GM12878 (cell line): Measurements from ENCODE around the gene FXYD4. TPM values are rescaled to one million over a fixed set of nuclear protein-coding genes. Genes with fewer than 3 reads are reported as not detected.
A peak's percentile ranks its signal among the peaks of the same experiment; 100 is the strongest.

Experiments used
- BCLAF1 ChIP-seq: fragments of 450-650 bp; IDR thresholded peaks from 2 replicates; pipeline ENCODE4 v1.6.1; 2017; ENCODE audit warnings: antibody characterized with exemption, mild to moderate bottlenecking, moderate library complexity
- BHLHE40 ChIP-seq, 2 experiments: fragments of 450-650 bp in 1 of 2; IDR thresholded peaks; 2 replicates each; pipeline ENCODE4 v1.6.1; 2011 to 2017; ENCODE audit warnings: low read depth in 2 of 2, borderline replicate concordance in 1 of 2, improper control_type of control experiment in 1 of 2, low read length in 1 of 2, mild to moderate bottlenecking in 1 of 2
- CBX3 ChIP-seq: fragments of 200-600 bp; sonication (generic); IDR thresholded peaks from 2 replicates; pipeline ENCODE4 v1.6.1; 2016; ENCODE audit warnings: low read depth, borderline replicate concordance
- CREB1 ChIP-seq: IDR thresholded peaks from 2 replicates; pipeline ENCODE4 v1.6.1; 2012; ENCODE audit warnings: low read depth, mild to moderate bottlenecking, inconsistent platforms
- CTCF ChIP-seq, 3 experiments: IDR thresholded peaks in 2 of 3; conservative IDR thresholded peaks in 1 of 3; 2 replicates each; pipeline ENCODE4 v1.5.1; 2011; ENCODE audit warnings: low read depth in 3 of 3, low read length in 3 of 3, mild to moderate bottlenecking in 3 of 3, control low read depth in 2 of 3, moderate library complexity in 2 of 3, inconsistent platforms in 1 of 3, mixed read lengths in 1 of 3; ENCODE audit not compliant: control insufficient read depth in 2 of 3, insufficient read depth in 1 of 3; ENCODE audit errors: extremely low read depth in 1 of 3
- E4F1 ChIP-seq: fragments of 450-650 bp; IDR thresholded peaks from 2 replicates; pipeline ENCODE4 v1.6.1; 2018; ENCODE audit warnings: borderline replicate concordance, mild to moderate bottlenecking; ENCODE audit not compliant: partially characterized antibody
- EED ChIP-seq: sonication (generic); IDR thresholded peaks from 2 replicates; pipeline ENCODE4 v1.6.1; 2016; ENCODE audit warnings: antibody characterized with exemption, low read depth
- HDAC6 ChIP-seq: fragments of 200-600 bp; sonication (generic); IDR thresholded peaks from one replicate; pipeline ENCODE4 v1.8.0; 2017; ENCODE audit warnings: antibody characterized with exemption; ENCODE audit not compliant: unreplicated experiment
- IKZF2 ChIP-seq, 2 experiments: fragments of 450-650 bp; IDR thresholded peaks; 2 replicates each; pipeline ENCODE4 v1.6.1; 2017; ENCODE audit warnings: mild to moderate bottlenecking in 2 of 2, moderate library complexity in 2 of 2
- MXI1 ChIP-seq: fragments of 150-350 bp; IDR thresholded peaks from 2 replicates; pipeline ENCODE4 v1.6.1; 2011; ENCODE audit warnings: low read depth, mild to moderate bottlenecking, inconsistent platforms, low read length, improper control_type of control experiment
- PAX8 ChIP-seq: fragments of 450-650 bp; IDR thresholded peaks from 2 replicates; pipeline ENCODE4 v1.6.1; 2017; ENCODE audit warnings: mild to moderate bottlenecking, moderate library complexity
- POLR2A ChIP-seq: IDR thresholded peaks from 2 replicates; pipeline ENCODE4 v1.6.1; 2011; ENCODE audit warnings: low read depth, mild to moderate bottlenecking, low read length
- POLR2AphosphoS2 ChIP-seq: IDR thresholded peaks from 2 replicates; pipeline ENCODE4 v1.6.1; 2011; ENCODE audit warnings: low read depth, mild to moderate bottlenecking, low read length, improper control_type of control experiment, moderate library complexity
- POLR2AphosphoS5 ChIP-seq: IDR thresholded peaks from 2 replicates; pipeline ENCODE4 v1.6.1; 2011; ENCODE audit warnings: mild to moderate bottlenecking, low read length, inconsistent platforms
- POU2F2 ChIP-seq: IDR thresholded peaks from 3 replicates; pipeline ENCODE4 v1.6.1; 2011; ENCODE audit warnings: low read depth, mild to moderate bottlenecking, low read length, borderline replicate concordance
- RAD51 ChIP-seq: fragments of 450-650 bp; IDR thresholded peaks from 2 replicates; pipeline ENCODE4 v1.6.1; 2016; ENCODE audit warnings: moderate library complexity, mild to moderate bottlenecking, inconsistent platforms
- RUNX3 ChIP-seq: IDR thresholded peaks from 2 replicates; pipeline ENCODE4 v1.6.1; 2012; ENCODE audit warnings: low read length, inconsistent platforms
- SP1 ChIP-seq: IDR thresholded peaks from one replicate; pipeline ENCODE4 v1.6.1; 2011; ENCODE audit warnings: low read depth, low read length
- TARDBP ChIP-seq: IDR thresholded peaks from 2 replicates; pipeline ENCODE4 v1.6.1; 2016; ENCODE audit warnings: borderline replicate concordance
- USF1 ChIP-seq: IDR thresholded peaks from 2 replicates; pipeline ENCODE4 v1.6.1; 2011; ENCODE audit warnings: borderline replicate concordance, low read depth, mild to moderate bottlenecking, moderate library complexity, mixed read lengths, low read length; ENCODE audit not compliant: insufficient read depth; ENCODE audit errors: extremely low read length
- ZNF384 ChIP-seq: IDR thresholded peaks from 2 replicates; pipeline ENCODE4 v1.6.1; 2012; ENCODE audit warnings: low read depth, mild to moderate bottlenecking, low read length, improper control_type of control experiment, borderline replicate concordance
- polyA plus RNA-seq, 11 experiments: library from polyadenylated mRNA; depleted of rRNA in 4 of 11; unstranded in 6 of 11; stranded (reverse) in 5 of 11; fragments of >200 nt; fragmentation: Nextera tagmentation in 4 of 11; fragmentation: Illumina TruSeq in 1 of 11; extraction: Ambion mirVana in 4 of 11; extraction: Trizol in 1 of 11; gene quantifications; 1 replicate in 1 of 11; 2 replicates in 10 of 11; pipeline versions ENCODE4 v1.2.1 to v1.2.3, GENCODE V29; 2011 to 2016; ENCODE audit warnings: inconsistent platforms in 2 of 11, missing spikeins in 2 of 11, low read depth in 1 of 11
- total RNA-seq, 4 experiments: library from RNA; depleted of rRNA in 3 of 4; stranded (reverse); fragments of >200 nt in 3 of 4; fragmentation: Illumina TruSeq in 1 of 4; extraction: Trizol in 1 of 4; gene quantifications; 2 replicates each; pipeline versions ENCODE4 v1.2.1 to v1.2.3, GENCODE V29; 2013 to 2021

Gene FXYD4
- total and polyA plus RNA-seq, 10 of the 15 experiments (the other 5 are each of a cell fraction or from before 2014, with no cell fraction given): not detected

DNA sequence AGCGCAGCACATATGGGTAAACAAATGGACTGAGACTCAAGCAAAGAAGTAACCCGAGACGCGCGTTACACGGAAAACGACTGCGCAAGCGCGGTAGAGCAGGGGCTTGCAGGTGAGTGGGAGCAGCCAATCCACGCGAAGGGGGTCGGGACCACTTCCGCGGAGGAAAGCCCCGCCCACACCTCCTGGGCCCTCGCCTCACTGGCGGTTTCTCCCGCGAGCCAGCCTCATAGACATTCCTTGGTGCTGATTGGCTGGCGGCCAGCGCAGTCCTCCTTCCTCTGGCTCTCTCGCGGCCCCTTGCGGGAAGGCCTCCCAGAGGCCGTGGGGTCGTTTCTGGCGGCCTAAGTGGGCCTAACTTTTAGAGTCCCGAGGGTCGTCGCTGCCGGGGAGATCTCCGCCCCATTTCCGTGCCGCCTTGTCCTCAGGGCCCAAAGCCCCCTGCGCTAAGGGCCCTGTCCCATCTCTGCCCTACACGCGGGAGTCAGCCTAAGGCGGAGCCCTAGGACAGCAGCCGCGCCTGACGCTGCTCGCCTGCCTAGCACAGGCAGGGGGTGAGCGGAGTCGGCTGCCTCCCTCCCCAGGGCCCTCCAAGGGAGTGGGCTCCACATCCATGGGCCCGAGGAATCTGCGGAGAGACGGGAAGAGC is 9.1 kb upstream of the FXYD4 start (continued):
- TF ChIP-seq E4F1 (no peak), MXI1 (no peak), RUNX3 (peak; percentile 41; the same call in 1 of the 2 replicates), ZNF384 (no peak), TARDBP (peak; percentile 25; the same call in 1 of the 2 replicates), RAD51 (no peak), HDAC6 (no peak), USF1 (peak; percentile 11), CBX3 (no peak), CTCF (IDR thresholded peaks at IDR 0.05 in 2 of 3, conservative IDR thresholded peaks at IDR 0.05 in 1 of 3; ENCODE audit: control insufficient read depth in 2 of 3, extremely low read depth in 1 of 3, insufficient read depth in 1 of 3, low read depth in 3 of 3, low read length in 3 of 3) (peak; percentile 25 to 38 (median 31); a peak in 4 of 6 replicates), PAX8 (no peak), BHLHE40 (IDR thresholded peaks at IDR 0.05; ENCODE audit: borderline replicate concordance in 1 of 2, low read depth in 2 of 2, low read length in 1 of 2) (peak in 1 of 2 experiments; percentile 9; a peak in 2 of 4 replicates), POLR2AphosphoS5 (peak; percentile 62; the same call in 1 of the 2 replicates), POLR2A (peak; percentile 75), POLR2AphosphoS2 (no peak), BCLAF1 (no peak), EED (no peak; the same call in 1 of the 2 replicates), CREB1 (peak; percentile 58; the same call in 1 of the 2 replicates), IKZF2 (IDR thresholded peaks at IDR 0.05) (peak in 1 of 2 experiments; percentile 27; a peak in 1 of 4 replicates), POU2F2 (no peak; the same call in 2 of the 3 replicates), SP1 (peak; percentile 67)
